NAMALWA (cell line): ENCODE results near the gene RYR2.
A peak's percentile ranks its signal among the peaks of the same experiment; 100 is the strongest.
"Not testable (repeated sequence)": the region's sequence is repeated elsewhere in the genome, so short reads cannot be mapped to it uniquely, and the experiment has no call there.

Experiments
- DNase-seq: peaks from one replicate; pipeline ENCODE4 v3.0.0-alpha.2; 2015; ENCODE audit warnings: low spot score

The RYR2 gene

DNA sequence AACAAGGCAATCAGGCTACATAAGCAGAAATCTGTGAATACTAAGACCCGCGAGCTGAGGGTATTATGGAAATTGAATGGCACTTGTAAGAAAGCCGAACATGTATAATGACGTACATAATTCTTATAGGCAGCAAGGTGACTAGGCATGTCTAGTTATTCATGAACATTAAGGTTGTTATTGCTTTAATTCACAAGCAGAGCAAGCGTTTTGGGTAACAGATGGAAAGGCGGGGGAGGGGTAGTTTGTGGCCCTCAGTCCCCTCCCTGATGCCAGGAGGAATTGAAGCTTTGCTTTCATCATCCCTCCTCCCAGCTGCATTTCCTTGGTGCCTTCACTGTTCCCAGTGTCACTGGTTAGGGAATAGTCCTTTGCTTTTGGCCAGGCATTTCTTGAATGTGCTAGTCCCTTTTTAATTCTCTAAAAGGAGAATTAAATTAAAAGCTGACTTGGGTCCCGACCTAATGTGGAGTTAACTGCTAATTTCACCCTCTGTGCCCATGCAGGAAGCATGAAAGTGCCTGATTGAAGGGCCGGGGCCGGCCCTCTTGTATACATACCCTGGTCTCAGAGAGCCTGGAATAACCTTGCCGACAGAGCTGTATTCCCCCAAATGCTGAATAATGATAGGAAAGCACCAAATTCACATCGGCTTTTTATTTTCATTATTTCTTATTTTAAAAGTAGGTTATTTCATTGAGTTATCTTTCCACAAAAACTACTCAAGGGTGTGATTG lies 42.5 kb downstream of the RYR2 start:
- DNase-seq: no peak

DNA sequence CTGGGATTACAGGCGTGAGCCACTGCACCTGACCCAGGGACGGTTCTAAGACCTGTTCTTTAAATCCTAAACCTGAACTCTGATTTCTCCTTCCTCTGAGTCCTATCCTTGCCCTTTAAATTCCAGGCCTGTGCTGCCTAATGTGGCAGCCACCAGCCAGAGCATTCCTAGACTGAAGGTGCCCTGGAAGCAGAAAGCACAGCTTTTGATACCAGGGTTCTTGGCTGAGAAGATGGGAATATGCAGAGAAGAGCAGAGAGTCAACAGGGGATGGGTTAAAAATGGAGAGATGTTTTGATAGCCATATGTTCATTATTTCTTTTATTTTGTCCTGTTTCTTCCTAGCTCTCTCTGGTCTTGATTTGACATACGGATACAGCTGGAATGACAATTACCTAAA lies 49.7 kb downstream of the RYR2 start:
- no peak for DNase-seq

DNA sequence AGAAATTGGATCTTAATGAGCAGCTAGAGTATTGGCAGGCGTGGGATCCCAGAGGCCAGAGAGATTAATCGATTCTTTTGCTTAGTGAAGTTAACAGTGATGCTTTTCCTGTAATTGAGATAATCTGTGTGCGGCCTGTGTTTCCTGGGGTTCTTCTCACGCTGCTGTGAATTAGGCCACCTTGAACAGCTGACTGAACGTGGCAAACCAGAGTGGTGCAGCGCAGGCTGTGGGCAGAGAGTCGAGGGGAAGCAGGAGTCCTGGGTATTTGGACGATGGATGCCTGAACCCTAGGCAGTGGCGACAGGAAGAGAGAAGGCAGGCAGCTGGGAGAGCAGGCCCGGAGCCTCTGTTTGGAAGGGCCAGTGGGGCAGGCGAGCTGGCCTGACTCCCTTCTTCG lies 51.7 kb downstream of the RYR2 start:
- no peak for DNase-seq

DNA sequence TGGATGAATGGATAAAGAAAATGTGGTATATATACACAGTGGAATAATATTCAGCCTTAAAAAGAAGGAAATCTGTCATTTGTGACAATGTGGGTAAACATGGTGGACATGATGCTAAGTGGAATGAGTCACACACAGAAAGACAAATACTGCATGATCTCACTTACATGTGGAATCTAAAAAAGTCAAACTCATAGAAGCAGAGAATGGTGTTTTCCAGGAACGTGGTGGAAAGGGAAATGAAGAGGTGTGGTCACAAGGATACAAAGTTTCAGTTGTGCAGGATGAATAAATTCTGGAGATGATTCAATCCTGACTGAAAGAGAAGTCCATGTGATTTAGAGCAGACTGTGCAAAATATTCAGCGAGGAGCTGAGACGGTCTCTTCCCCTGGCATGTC lies 56.6 kb downstream of the RYR2 start:
- no peak for DNase-seq

DNA sequence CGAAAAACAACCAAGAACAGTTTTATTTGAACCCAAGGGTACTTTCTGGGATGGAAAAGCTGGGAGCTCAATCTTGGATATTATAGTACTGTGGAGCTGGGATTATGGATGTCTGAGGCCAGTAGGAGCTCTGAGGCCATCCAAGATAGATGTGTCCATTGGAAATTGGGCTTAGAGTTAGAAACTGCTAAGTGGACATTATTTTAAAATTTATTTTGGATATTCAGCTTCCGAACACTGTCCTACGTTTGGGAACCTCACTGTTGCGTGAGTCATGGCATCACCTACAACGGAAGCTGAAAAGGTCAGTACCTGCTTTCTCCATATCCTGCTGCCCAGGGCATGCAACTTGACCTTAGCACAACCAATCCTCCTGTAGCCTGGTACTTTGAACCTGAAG lies 61.0 kb downstream of the RYR2 start:
- no peak for DNase-seq

DNA sequence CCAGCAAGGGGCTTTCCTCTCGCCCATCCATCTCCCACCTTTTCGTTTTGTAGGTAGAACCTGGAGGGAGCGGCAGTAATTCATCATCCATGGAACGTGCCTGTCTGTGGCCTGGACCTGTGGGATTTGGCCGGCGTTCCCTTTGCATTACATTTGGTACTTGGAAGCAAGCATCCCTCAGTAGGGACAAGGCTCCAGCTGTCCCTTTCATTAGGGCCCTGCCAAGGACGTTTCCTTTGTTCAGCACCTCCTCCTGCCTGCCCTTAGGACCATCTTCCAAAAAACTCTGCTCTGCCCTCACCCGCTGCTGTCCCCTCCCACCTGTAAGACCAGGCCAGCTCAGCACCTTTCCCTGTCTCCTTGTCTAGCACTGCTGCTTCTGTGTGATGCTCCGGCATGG lies 62.1 kb downstream of the RYR2 start:
- no peak for DNase-seq

DNA sequence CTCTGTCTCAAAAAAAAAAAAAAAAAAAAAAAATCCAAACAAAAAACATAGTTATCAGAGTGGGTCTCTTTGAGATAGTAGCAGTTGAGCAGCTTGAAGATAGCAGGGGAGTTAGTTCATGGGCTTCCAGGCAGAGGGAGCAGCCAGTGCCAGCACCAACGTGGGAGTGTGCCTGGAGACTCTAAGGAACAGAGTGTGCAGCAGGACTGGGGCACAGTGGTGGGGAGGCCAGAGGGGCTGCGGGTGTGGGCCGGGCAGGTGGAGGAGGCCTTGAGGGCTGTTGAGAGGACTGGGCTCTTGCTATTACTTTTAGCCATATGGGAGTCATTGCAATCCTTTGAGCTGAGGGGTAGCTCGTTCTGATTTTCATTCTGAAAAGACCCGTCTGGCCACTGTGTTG lies 63.8 kb downstream of the RYR2 start:
- no peak for DNase-seq

DNA sequence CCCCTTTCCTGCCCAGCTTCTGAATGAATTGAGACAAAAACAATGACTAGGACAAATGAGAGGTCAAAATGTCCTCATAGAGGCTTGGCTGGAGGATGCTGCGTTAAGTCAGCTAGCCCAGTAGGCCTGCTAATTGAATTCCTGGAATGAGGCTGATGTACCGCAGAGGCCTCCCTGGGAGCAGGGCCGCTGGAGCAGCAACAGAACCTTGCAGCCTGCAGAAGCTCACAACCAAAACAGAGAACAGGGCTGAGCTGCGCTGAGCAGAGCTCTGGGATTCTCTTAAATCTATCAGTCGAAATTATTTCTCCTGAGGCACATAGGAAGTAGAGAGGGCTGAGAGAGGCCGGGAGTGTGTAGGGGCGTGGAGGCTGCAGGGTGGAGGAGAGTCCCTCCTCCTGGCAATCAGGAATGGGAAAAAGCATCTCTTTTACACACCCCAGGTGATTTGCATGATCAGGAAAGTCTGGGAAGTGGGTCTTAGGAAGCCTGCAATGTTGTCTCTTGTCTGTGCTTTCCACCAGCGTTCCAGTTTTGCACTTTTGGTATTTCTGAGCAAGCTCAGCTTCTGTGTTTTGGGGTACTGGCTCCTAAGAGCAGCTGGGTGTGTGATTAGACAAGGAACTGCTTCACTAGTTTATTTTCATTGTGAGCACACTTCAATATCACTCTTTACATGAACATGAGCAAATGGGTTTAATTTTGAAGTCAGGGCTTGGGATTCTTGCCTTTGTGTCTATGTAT lies 66.5 kb downstream of the RYR2 start:
- no peak for DNase-seq

DNA sequence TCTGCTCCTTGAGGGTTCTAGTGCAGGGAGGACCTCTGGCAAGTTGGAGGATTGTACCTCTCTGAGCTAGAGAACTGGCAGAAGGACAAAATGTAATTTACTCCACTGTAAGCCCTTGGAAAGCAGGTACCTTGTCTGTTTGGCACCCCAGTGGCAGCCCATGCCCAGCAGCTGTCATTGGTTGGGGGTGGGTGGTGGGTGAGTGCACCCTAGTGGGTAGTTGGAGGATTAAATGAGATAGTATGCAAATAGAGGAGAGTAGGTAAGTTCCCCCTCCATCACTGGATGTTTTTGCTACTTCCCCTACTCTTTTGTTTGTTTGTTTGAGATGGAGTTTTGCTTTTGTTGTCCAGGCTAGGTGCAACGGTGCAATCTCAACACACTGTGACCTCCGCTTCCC lies 69.8 kb downstream of the RYR2 start:
- peak; percentile 5 for DNase-seq

DNA sequence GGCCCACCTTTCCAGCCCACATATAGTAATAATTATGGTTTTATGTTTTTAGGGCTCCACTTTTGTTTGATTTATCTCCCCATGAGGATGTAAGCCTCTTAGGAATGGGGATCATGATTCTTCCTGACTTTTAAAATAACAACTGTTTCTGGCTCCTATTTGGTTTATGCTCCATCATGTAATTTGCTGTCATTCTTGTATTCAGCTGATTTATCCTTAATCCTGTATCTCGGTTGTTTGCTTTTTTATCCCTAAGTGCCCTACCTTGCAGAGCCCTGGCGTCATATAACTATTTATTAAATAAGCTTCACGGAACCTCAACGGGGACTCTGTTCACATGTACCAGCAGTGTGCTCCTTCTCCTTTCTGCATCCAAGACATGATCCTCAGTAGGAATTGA lies 70.7 kb downstream of the RYR2 start:
- no peak for DNase-seq

DNA sequence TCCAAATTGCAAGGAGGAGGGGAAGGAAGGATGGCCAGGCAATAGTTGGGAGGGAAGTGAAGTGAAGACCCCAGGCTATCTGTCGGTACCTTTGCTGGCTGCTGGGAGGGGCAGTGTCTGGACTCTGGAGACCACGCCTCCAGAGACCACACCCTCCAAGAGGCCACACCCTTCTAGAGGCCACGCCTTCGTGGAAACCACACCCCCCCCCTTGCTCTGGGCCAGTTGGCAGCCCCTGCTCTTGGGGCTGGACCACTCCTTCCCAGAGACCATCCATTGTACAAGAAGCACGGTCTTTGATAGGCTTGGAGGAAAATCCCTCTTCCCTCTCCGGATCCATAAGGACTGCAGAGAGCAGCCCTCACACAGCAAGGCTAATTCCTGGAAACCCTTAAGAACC lies 73.1 kb downstream of the RYR2 start:
- peak; percentile 44 for DNase-seq

DNA sequence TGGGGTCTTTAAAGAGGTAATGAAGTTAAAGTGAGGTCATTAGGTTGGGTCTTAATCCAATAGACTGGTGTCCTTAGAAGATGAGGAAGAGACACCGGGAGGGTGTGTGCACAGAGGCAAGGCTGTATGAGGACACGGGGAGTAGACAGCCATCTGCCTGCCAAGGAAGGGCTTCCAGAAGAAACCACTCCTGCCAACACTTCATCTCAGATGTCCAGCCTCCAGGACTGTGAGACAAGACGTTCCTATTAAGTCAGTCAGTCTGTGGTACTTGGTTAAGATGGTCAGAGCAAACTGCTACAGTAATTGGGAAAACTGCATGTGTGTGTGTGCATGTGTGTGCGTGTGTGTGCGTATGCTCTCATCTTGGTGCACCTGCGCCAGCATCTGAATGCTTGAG lies 77.1 kb downstream of the RYR2 start:
- DNase-seq: no peak

DNA sequence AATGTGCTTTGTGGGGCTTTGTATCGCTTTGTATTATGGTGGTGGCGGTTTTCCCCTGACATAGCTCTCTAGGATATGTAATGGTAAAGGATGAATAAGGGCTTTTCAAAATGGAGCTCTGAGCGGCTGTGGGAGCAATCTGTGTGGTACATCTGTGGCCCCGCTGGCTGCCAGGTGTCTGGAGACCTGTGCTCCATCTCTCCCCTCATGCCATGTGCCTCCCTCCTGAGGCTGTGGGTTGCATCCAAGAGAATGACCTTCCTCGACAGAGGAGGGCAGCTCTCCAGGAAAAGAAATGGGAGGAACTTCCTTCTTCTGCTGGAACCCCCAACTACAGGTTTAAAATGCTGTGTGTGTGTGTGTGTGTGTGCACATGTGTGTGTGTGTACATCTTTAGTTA lies 78.7 kb downstream of the RYR2 start:
- DNase-seq: no peak

DNA sequence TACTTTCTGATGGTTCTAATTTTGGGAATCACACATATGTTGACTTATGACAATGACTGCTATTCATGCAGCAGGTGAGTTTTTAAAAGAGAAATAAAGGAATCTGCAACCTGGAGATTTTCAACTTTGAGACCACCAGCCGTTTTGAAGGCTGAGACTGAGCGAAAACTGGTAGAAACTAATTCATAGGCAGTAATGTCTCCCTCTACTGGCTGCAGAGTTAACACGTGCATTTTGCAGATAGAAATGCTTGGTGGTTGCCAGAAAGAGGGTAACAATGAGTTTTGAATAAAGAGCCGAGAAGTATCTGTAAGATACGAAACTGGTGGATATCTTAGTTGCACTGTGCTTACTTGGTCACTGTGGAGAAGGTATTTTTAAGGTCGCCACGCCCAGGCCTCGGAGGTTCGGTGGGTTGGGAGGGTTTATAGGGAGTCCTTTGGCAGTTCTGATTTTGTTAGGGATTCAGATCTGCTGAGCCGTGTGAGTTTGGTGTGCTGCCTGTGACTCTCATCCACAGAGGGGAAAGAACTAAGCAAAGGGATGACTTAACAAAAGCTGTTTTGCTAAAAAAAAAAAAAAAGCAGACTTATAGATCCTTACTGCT lies 83.0 kb downstream of the RYR2 start:
- DNase-seq: peak; percentile 47

DNA sequence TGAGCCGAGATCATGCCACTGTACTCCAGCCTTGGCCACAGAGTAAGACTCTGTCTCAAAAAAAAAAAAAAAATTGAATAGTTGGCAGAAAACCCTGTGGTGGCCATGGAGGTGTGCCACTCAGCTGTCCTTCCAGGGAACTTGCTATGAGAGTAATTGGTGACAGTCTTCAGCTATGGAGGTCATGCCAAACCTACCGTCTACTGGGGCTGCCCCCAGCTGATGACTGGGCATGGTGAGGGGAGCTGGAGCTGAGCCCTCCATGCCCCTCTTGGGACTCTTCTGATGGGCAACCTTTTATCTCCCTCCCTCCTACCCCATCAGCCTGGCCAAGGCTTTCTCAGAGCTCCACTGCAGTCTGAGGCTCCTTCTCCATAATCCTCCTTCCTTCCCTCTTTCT lies 84.2 kb downstream of the RYR2 start:
- no peak for DNase-seq

DNA sequence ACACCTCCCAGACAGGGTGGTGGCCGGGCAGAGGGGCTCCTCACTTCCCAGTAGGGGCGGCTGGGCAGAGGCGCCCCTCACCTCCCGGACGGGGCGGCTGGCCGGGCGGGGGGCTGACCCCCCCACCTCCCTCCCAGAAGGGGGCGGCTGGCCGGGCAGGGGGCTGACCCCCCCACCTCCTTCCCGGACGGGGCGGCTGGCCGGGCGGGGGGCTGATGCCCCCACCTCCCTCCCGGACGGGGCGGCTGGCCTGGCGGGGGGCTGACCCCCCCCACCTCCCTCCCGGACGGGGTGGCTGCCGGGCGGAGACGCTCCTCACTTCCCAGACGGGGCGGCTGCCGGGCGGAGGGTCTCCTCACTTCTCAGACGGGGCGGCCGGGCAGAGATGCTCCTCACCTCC lies 85.3 kb downstream of the RYR2 start:
- DNase-seq: not testable (repeated sequence)

DNA sequence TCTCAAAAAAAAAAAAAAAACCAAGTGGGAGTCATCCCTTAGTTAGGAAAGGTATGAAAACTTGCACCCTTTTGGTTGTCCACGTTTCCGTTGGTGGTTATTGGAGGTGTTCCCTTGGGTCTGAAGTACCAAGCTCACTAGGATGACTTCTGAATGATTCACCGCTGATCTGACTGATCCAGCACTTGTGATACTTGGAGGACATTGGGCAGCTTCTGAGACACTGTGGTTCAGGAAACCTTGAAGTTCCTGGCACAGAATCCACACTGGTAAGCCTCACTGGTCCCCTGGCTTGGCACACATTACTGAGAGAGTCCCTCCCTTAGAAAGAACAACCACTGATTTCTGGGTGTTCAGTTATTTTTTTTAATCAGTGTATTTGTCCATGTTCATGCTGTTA lies 91.9 kb downstream of the RYR2 start:
- no peak for DNase-seq

DNA sequence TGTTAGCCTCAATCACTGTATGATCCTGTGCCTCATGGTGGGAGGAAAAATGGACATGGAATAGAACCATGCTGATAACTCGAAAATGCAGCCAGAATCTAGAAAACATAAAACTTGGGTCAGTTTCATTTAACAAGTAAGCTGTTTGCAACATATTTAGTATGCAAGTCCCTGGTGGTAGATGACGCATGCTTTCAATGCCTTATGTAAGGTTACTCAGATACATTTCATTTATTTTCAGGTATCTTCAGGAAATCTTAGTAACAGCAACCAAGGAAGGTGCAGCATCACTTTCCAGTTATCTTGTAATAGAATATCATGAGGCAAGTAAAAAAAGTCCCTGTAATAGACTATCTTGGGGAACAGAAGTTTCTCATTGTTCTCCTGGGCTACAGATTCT lies 92.9 kb downstream of the RYR2 start:
- DNase-seq: no peak

DNA sequence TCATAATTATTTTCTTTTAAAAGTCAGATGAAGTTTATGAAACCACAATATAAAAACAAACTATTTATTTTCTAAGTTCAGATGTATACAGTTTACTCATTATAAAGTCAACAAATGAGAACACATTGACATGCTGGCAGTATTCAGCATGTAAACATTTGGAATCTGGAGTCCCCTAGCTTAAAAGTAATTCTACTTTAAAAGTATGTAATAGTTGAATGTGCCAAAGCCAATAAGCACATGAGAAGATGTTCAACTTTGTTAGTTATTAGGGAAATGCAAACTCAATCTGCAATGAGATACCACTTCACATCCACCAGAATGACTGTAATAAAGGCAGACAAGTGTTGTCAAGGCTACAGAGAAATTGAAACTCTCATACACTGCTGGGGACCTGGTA lies 96.6 kb downstream of the RYR2 start:
- DNase-seq: no peak

DNA sequence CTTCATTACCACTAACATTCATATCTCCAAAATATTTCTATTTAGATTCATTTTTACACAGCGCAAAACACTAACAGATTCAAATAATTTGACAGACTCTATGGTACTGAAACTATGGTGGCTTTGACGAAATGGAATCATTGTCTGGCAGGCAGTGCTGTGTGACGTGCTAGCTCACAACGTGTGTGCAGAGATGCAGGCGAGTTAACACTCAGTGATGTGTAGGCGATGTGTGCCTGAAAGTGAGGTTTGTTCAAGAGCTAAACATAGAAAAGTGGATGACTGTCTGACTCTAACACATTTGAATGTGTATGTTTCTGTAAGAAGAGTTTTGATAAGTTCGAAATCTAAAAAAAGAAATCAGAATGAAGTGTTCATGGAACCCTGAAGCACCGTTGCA lies 97.7 kb downstream of the RYR2 start:
- DNase-seq: no peak

DNA sequence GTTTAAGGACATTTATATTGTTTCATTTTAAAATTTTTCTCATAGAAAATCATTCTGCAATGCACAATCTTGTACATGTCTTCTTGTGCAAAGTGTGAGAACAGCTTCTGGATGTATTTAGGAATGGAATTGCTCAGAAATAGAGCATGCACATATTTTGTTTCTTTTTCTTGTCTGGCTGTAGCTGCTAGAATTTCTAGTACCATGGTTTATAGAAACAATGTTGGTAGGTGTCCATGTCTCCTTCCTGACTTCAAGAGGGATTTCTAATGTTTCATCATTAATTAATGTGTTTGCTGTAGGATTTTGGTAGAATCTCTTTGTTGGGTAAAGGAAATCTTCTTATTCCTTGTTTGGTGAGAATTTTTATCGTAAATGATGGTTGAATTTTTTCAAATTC lies 99.0 kb downstream of the RYR2 start:
- DNase-seq: no peak

DNA sequence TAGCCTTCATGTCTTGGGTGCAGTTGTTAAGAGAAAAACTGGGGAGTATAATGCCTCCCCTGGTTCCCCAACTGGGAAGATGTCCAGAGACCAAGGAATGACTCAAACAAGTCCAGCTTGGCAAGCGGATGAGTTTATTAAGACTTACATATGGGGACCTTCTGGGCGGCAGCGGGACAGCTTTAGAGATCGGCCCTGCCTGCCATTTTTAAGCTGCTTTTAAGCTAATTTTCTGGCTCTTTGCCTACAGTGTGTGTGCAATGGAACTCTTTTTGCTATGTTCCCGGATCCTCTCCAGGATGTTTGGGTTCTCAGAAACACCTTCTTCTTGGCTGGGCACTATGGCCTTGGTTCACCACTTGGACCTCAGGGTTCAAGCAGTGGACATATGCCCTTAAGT lies 99.5 kb downstream of the RYR2 start:
- no peak for DNase-seq

DNA sequence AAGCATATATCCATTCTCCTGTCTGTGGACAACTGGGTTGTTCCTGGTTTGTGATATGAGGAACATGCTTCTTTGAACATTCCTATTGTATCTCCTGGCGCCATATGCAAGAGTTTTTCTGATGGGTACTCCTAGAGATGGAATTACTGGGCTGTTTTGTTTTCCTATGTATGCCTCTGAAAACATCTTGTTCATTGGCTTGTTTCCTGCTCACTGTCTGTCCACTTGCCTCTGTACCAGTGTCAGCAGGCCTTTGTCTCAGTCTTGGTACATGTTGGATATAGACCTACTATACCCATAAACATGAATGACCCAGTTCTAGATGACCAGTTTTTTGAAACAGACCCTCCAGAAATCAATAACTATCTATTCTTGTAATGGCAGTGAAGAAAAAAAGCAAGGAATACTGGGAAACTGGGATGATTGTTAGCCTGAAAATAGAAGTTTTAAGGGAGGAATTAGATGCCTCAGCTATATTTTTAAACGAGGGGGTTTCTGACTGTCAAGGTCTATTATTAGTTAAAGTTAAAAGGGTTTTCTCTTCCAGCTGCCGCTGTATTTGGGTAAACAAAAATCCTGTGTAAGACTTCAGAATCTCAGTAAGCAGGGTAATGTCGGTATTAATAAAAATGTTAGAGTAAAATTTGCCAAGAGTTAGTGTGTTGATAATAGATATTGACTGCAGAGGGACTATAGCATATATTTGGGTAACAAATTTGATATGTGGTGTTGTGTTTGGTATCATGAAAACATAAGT lies 103.6 kb downstream of the RYR2 start:
- DNase-seq: no peak
